GF-D8 (cell line): ENCODE results near the gene CNTNAP2.

Source experiments
- DNase-seq: peaks from one replicate; lab custom pipeline; 2025; lab: John Stamatoyannopoulos, UW

CNTNAP2 gene

GRCh38 chr7:148209643-148210190 is 2093.1 kb downstream of the CNTNAP2 start:
- no peak for DNase-seq

DNA sequence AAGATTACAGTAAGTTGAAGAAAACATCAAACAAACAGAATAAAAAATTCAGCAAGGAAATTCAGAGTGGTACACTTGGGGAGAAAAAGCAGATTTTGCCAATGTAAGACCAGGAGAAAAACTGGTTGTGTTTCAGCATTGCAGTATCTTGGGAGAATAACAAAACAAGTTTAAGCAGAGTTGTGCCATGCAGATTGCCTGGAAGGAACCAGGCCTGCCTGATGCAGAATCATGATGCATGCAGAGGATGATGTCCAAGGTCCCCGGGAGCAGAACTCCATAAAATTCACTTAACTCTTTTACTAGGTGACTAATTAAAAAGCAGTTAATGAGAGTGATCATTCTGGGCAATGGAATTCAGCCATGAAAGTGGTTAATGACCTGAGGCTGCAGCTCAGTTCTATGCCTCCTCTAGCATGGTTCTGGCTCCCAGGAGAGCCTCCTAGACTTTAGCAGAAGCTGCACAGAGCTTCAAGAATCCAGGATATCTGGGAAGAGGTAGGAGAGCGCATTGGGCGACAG is 2094.3 kb downstream of the CNTNAP2 start:
- DNase-seq, result no peak

- no peak for DNase-seq
These were observed 2095.1 kb downstream of the CNTNAP2 start for GRCh38 chr7:148211740-148212151.

DNA sequence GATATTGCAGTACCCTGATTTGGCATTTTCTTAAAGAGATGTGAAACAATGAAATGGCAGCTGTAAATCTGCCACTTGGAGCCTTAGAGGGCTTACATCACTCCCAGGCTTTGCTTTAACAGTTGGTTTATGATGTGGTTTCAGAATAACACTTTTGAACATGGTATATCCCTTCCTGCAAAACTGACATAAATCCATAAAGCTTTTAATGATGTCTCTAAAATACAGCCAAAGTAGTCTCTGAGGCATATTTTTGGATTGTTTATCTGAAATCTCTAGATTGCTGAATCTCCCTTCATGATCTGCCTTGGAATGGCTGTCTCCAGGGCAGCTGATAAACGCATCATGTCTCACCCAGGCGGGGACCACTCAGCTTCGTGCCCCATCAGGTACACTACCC is 2096.1 kb downstream of the CNTNAP2 start:
- DNase-seq, result no peak

- DNase-seq, result no peak
These were observed 2097.5 kb downstream of the CNTNAP2 start for GRCh38 chr7:148214101-148214500.

GRCh38 chr7:148218603-148219002 is 2102.0 kb downstream of the CNTNAP2 start:
- DNase-seq, result no peak

DNA sequence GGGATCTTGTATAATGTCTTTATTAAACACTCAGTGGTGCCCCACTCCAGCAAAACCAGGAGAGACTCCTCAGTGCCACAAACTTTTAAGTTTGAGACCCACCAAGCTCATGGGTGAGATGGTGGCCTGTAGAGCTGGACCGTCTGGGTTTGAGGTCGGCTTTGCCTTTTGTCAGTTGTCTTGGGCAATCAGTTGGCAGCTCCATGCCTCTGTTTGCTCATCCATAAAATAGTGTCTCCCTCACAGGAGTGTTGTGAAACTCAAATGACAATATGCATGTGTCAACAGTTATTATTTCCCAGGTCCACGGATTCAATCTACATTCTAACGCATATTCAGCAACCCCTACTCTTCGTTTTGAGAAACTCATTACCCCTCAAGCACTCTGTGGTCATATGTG is 2106.1 kb downstream of the CNTNAP2 start:
- DNase-seq, result no peak

DNA sequence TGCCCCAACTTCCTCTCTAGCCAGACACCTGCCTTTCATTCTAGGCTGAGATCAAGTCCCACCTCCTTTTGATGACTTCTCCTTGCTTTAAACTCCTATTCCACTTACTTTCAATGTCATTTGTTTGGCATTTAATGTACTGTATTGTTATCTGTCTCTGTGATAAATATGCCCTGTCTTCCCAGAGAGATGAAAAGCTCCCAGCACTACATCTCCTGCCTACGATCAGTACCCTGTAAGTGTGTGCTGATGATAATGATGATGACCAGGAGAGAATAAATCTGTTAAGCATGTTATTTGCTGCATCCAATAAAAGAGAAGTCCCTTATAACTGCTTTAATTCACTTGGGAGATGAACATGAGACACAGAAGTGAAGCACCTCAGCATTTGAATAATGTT is 2106.6 kb downstream of the CNTNAP2 start:
- no peak for DNase-seq

DNA sequence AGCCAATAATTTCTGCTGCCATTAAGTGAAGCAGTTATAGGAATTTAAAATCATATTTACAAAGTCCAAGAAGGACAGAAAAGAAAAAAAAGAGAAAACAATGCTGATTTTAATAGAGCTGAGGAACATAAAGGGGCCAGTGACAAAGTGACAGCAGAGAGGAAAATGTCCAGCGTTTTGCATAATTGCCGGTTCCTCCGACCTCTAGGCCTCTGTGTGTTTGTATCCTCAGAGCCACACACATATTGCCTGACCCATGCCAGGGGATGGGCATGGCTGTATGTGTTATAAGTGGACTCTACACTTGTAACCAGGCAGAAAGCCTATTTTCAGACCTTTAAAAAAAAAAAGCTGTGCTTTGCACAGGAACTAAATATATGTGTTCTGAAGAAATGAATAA is 2107.1 kb downstream of the CNTNAP2 start:
- DNase-seq, result no peak

DNA sequence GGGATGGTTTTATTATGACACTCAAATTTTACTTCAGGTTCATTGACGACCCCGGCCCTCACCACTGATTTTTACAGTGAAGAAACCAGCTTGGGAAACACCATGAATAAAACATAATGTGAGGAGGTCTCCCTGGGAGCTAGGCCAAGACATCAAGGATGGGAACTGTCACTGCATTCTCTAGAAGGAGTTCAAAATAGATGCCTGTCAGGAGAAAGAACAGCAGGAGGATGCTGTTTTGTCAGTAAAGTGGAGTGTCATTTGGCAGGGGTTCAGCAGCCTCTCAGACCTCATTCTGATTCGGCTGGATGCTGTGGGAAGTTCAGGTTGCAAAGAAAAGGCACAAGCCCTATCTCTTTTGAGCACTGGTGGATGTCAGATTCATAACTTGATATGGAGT is 2113.7 kb downstream of the CNTNAP2 start:
- DNase-seq, result no peak

- DNase-seq, result no peak
These were observed 2114.3 kb downstream of the CNTNAP2 start for GRCh38 chr7:148230883-148231282.

GRCh38 chr7:148232784-148233183 is 2116.2 kb downstream of the CNTNAP2 start:
- no peak for DNase-seq

- DNase-seq, result no peak
These were observed 2118.1 kb downstream of the CNTNAP2 start for GRCh38 chr7:148234715-148235114.

DNA sequence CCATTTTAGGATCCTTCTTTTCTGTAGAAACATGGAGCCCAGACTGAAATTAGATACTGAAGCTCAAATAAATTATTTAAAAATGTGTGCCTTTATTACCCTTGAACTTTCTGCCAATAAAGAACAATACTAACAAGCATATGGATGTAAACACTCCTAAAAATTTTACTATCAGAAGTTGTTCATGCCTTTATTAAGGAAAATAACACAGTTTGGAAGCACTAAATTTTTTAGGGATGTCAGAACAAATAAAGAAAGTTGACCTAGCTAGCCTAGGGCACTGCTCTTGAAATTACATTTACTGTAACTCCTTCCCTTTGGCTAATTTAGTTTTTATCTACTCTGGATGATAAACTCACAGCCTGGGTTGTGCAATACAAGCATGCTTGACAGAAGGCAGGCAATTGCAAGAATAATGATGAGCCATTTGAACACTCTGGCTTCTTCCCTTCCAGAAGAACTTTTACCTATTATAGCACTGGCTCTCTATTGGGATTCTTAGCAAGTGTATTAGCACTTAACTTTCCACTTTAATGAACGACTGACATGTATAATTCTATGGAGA is 2122.2 kb downstream of the CNTNAP2 start:
- DNase-seq, result no peak

DNA sequence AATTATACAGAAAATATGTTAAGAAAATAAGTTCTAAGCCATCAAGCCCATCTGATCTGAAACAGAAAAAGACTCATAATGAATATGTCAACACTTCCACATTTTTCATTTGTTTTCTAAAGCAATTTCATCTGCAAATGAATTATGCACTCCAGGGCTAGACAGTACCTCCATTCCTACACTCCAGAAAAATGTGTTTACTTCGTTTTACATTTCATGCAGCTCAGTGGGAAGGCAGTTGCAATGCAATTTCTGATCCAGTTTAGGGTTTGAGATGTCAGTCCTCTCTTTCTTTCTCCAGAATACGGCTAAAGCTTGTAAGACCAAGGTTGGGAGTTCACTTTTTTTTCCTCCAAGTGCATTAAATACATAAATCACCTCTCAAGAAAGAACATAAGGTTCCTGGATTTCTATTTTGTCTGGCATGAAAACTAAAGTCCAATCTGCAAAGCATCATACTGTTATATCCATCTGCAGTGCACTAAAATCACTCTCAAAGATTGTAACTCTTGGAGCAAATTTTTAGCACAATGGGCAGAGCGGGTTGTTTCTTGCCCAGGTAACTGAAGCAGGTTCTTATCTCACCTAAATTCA is 2125.2 kb downstream of the CNTNAP2 start:
- no peak for DNase-seq

- DNase-seq, result no peak
These were observed 2125.8 kb downstream of the CNTNAP2 start for GRCh38 chr7:148242294-148242821.

DNA sequence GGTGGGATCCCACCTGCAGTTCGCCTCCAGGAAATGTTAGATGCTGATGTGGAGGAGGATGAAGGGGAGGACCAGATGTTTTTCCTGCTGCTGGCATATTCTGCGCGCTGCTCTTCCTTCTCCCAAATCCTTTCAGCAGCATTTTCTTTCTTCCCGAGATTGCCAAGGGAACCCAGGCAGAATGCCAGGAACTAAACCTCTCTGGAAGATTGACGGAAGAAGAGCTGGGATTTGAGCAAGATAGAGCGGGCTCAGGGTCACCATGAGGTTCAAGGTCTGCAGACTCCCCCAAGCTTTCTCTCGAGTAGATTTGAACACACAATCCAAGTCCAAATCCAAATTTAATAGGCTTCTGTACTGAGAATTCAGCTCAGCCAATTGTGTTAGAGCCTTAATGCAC is 2128.8 kb downstream of the CNTNAP2 start:
- no peak for DNase-seq

DNA sequence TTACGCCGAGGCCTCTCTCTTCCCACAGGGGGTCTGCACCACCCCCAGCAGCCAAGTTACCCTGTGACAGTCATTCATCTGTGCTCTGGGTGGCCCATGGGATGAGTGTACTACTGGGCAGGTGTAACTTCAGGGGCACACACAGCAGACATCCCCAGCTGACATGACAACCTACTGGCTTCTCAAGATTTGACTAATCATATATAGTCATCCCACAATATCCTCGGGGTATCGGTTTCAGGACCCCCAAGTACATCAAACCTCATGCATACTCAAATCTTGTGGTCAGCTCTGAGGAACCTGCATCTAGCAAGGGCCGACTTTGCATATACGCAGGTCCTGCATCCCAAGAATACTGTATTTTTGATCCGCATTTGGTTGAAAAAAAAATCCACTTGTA is 2137.0 kb downstream of the CNTNAP2 start:
- no peak for DNase-seq

- no peak for DNase-seq
These were observed 2138.7 kb downstream of the CNTNAP2 start for GRCh38 chr7:148255333-148255732.

- DNase-seq, result no peak
These were observed 2139.8 kb downstream of the CNTNAP2 start for GRCh38 chr7:148256433-148256832.

DNA sequence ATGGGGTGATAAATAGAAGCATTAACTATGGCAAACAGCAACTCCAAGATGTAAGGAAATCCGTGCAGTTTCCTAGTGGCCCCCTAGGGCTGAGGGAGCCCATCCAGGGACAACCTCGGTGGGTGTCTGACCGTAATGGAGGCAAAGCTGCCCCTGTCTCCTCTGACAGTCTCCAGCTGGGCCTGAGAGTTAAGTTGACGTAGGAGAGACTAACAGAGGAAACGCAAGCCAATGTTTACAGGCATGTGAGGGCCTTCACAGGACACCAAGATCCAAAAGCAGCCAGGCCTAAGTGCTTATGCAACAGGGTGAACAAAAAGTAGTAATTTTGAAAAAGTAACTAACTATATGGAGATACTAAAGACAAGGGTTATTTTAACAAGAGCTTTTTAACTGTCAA is 2144.0 kb downstream of the CNTNAP2 start:
- no peak for DNase-seq

DNA sequence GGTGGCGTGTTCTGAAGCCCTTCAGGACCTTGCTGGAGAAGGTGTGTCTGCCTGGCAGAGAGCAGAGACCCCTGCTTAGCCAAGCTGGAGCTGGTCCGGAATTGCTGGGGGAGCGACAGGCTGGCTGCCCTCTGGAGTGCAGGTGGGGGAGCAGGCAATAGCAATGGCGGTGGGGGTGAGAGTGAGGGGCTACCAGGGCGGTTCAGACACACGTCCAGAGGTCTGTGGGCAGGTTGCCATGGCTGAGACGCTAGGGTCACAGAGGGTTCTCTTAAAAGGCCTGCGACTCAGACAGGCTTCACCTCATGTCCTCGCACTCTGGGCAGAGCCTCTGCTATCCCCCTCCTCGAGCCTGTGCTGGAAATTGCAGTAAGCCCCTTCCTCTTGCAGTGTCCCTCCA is 2144.9 kb downstream of the CNTNAP2 start:
- DNase-seq, result no peak

GRCh38 chr7:148261996-148262688 is 2145.5 kb downstream of the CNTNAP2 start:
- no peak for DNase-seq
